ENCODE measurements around the gene KCNJ6. TPM values are rescaled to one million over a fixed set of nuclear protein-coding genes. Genes with fewer than 3 reads are reported as not detected.

The KCNJ6 gene
- total and polyA plus RNA-seq, 9 of the 15 experiments (the other 6 are each of a cell fraction or from before 2014, with no cell fraction given) = 0.06 to 0.21 (median 0.13) TPM; not detected in 1

DNA sequence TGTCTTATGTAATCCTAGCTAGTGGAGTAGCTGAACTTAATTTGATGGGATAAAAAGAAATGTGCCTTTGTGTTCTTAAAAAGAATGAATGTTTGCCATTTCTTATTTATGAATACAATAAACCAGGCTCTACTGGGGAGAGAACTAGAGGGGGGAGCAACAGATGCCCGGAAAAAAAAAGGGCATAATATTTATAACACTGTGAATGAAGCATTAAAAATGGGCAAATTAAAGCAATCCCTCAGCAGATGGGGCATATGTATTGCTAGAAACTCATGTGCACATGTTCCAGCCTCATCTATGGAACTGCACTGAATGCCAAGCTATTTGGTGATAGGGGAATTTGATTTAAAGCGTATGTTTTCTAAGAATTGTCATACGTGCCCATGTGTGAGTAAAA, 42.3 kb upstream of the KCNJ6 start (continued):
- TF ChIP-seq, protein P1, sequence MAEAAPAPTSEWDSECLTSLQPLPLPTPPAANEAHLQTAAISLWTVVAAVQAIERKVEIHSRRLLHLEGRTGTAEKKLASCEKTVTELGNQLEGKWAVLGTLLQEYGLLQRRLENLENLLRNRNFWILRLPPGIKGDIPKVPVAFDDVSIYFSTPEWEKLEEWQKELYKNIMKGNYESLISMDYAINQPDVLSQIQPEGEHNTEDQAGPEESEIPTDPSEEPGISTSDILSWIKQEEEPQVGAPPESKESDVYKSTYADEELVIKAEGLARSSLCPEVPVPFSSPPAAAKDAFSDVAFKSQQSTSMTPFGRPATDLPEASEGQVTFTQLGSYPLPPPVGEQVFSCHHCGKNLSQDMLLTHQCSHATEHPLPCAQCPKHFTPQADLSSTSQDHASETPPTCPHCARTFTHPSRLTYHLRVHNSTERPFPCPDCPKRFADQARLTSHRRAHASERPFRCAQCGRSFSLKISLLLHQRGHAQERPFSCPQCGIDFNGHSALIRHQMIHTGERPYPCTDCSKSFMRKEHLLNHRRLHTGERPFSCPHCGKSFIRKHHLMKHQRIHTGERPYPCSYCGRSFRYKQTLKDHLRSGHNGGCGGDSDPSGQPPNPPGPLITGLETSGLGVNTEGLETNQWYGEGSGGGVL (CRISPR knock-in tag; IDR thresholded peaks at IDR 0.05) = no peak
- TF ChIP-seq, protein P2, sequence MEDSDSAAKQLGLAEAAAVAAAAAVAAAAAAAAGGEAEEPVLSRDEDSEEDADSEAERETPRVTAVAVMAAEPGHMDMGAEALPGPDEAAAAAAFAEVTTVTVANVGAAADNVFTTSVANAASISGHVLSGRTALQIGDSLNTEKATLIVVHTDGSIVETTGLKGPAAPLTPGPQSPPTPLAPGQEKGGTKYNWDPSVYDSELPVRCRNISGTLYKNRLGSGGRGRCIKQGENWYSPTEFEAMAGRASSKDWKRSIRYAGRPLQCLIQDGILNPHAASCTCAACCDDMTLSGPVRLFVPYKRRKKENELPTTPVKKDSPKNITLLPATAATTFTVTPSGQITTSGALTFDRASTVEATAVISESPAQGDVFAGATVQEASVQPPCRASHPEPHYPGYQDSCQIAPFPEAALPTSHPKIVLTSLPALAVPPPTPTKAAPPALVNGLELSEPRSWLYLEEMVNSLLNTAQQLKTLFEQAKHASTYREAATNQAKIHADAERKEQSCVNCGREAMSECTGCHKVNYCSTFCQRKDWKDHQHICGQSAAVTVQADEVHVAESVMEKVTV (CRISPR knock-in tag; IDR thresholded peaks at IDR 0.05) = no peak
- TF ChIP-seq MIER1 (IDR thresholded peaks at IDR 0.05; ENCODE audit: low read depth) (no peak), LCOR (CRISPR knock-in tag; IDR thresholded peaks at IDR 0.05) (no peak)
- TF ChIP-seq, protein P3, sequence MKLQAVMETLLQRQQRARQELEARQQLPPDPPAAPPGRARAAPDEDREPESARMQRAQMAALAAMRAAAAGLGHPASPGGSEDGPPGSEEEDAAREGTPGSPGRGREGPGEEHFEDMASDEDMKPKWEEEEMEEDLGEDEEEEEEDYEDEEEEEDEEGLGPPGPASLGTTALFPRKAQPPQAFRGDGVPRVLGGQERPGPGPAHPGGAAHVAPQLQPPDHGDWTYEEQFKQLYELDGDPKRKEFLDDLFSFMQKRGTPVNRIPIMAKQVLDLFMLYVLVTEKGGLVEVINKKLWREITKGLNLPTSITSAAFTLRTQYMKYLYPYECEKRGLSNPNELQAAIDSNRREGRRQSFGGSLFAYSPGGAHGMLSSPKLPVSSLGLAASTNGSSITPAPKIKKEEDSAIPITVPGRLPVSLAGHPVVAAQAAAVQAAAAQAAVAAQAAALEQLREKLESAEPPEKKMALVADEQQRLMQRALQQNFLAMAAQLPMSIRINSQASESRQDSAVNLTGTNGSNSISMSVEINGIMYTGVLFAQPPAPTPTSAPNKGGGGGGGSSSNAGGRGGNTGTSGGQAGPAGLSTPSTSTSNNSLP (IDR thresholded peaks at IDR 0.05; ENCODE audit: borderline replicate concordance, low read depth, low read length) = no peak
- TF ChIP-seq, protein P4, sequence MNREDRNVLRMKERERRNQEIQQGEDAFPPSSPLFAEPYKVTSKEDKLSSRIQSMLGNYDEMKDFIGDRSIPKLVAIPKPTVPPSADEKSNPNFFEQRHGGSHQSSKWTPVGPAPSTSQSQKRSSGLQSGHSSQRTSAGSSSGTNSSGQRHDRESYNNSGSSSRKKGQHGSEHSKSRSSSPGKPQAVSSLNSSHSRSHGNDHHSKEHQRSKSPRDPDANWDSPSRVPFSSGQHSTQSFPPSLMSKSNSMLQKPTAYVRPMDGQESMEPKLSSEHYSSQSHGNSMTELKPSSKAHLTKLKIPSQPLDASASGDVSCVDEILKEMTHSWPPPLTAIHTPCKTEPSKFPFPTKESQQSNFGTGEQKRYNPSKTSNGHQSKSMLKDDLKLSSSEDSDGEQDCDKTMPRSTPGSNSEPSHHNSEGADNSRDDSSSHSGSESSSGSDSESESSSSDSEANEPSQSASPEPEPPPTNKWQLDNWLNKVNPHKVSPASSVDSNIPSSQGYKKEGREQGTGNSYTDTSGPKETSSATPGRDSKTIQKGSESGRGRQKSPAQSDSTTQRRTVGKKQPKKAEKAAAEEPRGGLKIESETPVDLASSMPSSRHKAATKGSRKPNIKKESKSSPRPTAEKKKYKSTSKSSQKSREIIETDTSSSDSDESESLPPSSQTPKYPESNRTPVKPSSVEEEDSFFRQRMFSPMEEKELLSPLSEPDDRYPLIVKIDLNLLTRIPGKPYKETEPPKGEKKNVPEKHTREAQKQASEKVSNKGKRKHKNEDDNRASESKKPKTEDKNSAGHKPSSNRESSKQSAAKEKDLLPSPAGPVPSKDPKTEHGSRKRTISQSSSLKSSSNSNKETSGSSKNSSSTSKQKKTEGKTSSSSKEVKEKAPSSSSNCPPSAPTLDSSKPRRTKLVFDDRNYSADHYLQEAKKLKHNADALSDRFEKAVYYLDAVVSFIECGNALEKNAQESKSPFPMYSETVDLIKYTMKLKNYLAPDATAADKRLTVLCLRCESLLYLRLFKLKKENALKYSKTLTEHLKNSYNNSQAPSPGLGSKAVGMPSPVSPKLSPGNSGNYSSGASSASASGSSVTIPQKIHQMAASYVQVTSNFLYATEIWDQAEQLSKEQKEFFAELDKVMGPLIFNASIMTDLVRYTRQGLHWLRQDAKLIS (CRISPR knock-in tag; IDR thresholded peaks at IDR 0.05) = no peak

Measured in K562 (cell line).